Endothelial cell of umbilical vein (primary cell): ENCODE data around the gene CACNA1C. TPM values are rescaled to one million over a fixed set of nuclear protein-coding genes. Genes with fewer than 3 reads are reported as not detected.

Source experiments
- BruUV-seq: library from RNA; stranded (reverse); fragments of 400-500 nt; replicated peaks from 2 replicates; lab custom pipeline; 2021; lab: Mats Ljungman, UMichigan
- CTCF ChIA-PET: fragments of 300-600, 350-600 bp; sonication (Branson Sonifier 250); formaldehyde crosslinking; loops from one replicate; lab custom pipeline; 2021; ENCODE audit warnings: antibody characterized with exemption, inconsistent platforms; lab: Charles Lee
- POLR2A ChIA-PET: fragments of 300-600, 350-600 bp; sonication (Branson Sonifier 250); formaldehyde crosslinking; loops from one replicate; lab custom pipeline; 2021; ENCODE audit warnings: antibody characterized with exemption, inconsistent platforms; lab: Charles Lee
- DNase-seq: peaks from one replicate; pipeline ENCODE4 v3.0.0-alpha.2; 2011; ENCODE audit warnings: low read depth, low spot score
- FAIRE-seq: peaks from 2 replicates; lab custom pipeline; 2011; peaks lifted over from hg19 to GRCh38; lab: Jason Lieb, UNC
- H2AFZ ChIP-seq: 2 replicates; pipeline ENCODE4 v1.6.0; 2012; ENCODE audit warnings: low read depth, low read length, control low read depth, inconsistent platforms
- H3K27ac ChIP-seq: 2 replicates; pipeline ENCODE4 v1.5.1; 2011; ENCODE audit warnings: low read depth, mild to moderate bottlenecking, control low read depth, low read length, moderate library complexity; ENCODE audit not compliant: insufficient read depth
- H3K27me3 ChIP-seq, 2 experiments: 2 replicates each; pipeline versions ENCODE4 v1.6.0 to v1.6.1; 2011; ENCODE audit warnings: low read length in 2 of 2, mixed read lengths in 1 of 2; ENCODE audit not compliant: control insufficient read depth in 2 of 2, insufficient read depth in 2 of 2
- H3K36me3 ChIP-seq, 2 experiments: 2 replicates in 1 of 2; 3 replicates in 1 of 2; pipeline ENCODE4 v1.5.1; 2011; ENCODE audit warnings: low read length in 2 of 2, mild to moderate bottlenecking in 1 of 2, moderate library complexity in 1 of 2; ENCODE audit not compliant: control insufficient read depth in 2 of 2, insufficient read depth in 2 of 2; ENCODE audit errors: extremely low read depth in 1 of 2
- H3K4me1 ChIP-seq: 3 replicates; pipeline ENCODE4 v1.5.1; 2011; ENCODE audit warnings: mild to moderate bottlenecking, low read length; ENCODE audit not compliant: control insufficient read depth, insufficient read depth; ENCODE audit errors: extremely low read depth
- H3K4me2 ChIP-seq: 2 replicates; pipeline ENCODE4 v1.6.1; 2011; ENCODE audit warnings: low read length, control low read depth, mixed read lengths; ENCODE audit not compliant: insufficient read depth
- H3K4me3 ChIP-seq, 3 experiments: fragments of 200-600 bp in 1 of 3; sonication (generic), shearing (Covaris generic) in 1 of 3; replicated peaks in 1 of 3; 2 replicates each; pipeline ENCODE4 v1.5.1; 2011 to 2016; ENCODE audit warnings: control low read depth in 3 of 3, low read length in 3 of 3, mild to moderate bottlenecking in 2 of 3, inconsistent platforms in 1 of 3, low read depth in 1 of 3, moderate library complexity in 1 of 3; ENCODE audit not compliant: insufficient read depth in 1 of 3
- H3K79me2 ChIP-seq: 2 replicates; pipeline ENCODE4 v1.6.0; 2012; ENCODE audit warnings: low read length, inconsistent platforms; ENCODE audit not compliant: control insufficient read depth, insufficient read depth
- H3K9ac ChIP-seq: replicated peaks from 2 replicates; pipeline ENCODE3; 2011; ENCODE audit warnings: low read length, control low read depth; ENCODE audit not compliant: insufficient read depth; ENCODE audit errors: extremely low read depth
- H3K9me1 ChIP-seq: replicated peaks from 3 replicates; pipeline ENCODE4 v1.6.0; 2011; ENCODE audit warnings: mild to moderate bottlenecking, low read length; ENCODE audit not compliant: control insufficient read depth, insufficient read depth; ENCODE audit errors: extremely low read depth
- H3K9me3 ChIP-seq: replicated peaks from 2 replicates; pipeline ENCODE4 v1.5.1; 2012; ENCODE audit warnings: low read length, inconsistent platforms; ENCODE audit not compliant: control insufficient read depth, insufficient read depth
- H4K20me1 ChIP-seq: replicated peaks from 2 replicates; pipeline ENCODE3; 2011; ENCODE audit warnings: mild to moderate bottlenecking, low read length; ENCODE audit not compliant: control insufficient read depth, insufficient read depth; ENCODE audit errors: extremely low read depth
- CTCF ChIP-seq, 2 donors: IDR thresholded peaks; 1 replicate in 1 of 2; 2 replicates in 1 of 2; pipeline ENCODE4 v1.5.1; 2011; ENCODE audit warnings: low read length in 2 of 2, mild to moderate bottlenecking in 2 of 2, moderate library complexity in 2 of 2, control low read depth in 1 of 2, inconsistent platforms in 1 of 2, low read depth in 1 of 2; ENCODE audit not compliant: insufficient read depth in 1 of 2; ENCODE audit errors: extremely low read depth in 1 of 2
- EZH2 ChIP-seq: IDR thresholded peaks from 2 replicates; pipeline ENCODE4 v1.6.1; 2012; ENCODE audit warnings: borderline replicate concordance, low read depth, mild to moderate bottlenecking, moderate library complexity, low read length, inconsistent platforms; ENCODE audit not compliant: severe bottlenecking
- FOS ChIP-seq: IDR thresholded peaks from 2 replicates; pipeline ENCODE4 v1.6.1; 2011; ENCODE audit warnings: mild to moderate bottlenecking, low read length, moderate library complexity, borderline replicate concordance; ENCODE audit not compliant: insufficient read depth
- GATA2 ChIP-seq: IDR thresholded peaks from 2 replicates; pipeline ENCODE4 v1.7.0; 2011; ENCODE audit warnings: low read depth, mild to moderate bottlenecking, moderate library complexity, mixed read lengths, low read length; ENCODE audit not compliant: insufficient read length, insufficient read depth
- JUN ChIP-seq: IDR thresholded peaks from 2 replicates; pipeline ENCODE4 v1.6.1; 2011; ENCODE audit warnings: borderline replicate concordance, low read depth; ENCODE audit not compliant: insufficient read length, insufficient read depth
- MAX ChIP-seq: IDR thresholded peaks from 2 replicates; pipeline ENCODE4 v1.6.1; 2011; ENCODE audit not compliant: insufficient read depth, insufficient read length
- MYC ChIP-seq: IDR thresholded peaks from one replicate; pipeline ENCODE4 v1.6.1; 2011; ENCODE audit warnings: mild to moderate bottlenecking, low read depth, low read length
- POLR2A ChIP-seq: IDR thresholded peaks from 2 replicates; pipeline ENCODE4 v1.6.1; 2012; ENCODE audit warnings: low read depth, mild to moderate bottlenecking, control low read depth, low read length
- POLR2AphosphoS5 ChIP-seq: IDR thresholded peaks from 2 replicates; pipeline ENCODE4 v1.6.1; 2012; ENCODE audit warnings: low read depth, mild to moderate bottlenecking, control low read depth, low read length, moderate library complexity; ENCODE audit not compliant: insufficient read depth
- dilution Hi-C: fragments of 300-500 bp; cut with MboI; formaldehyde crosslinking; loops from one replicate; pipeline ENCODE4 v1.15.0; 2019; ENCODE audit warnings: low sequenced_read_pairs; ENCODE audit not compliant: extremely low pct_ligation_motif_present
- intact Hi-C: fragments of 100-400 bp; cut with micrococcal nuclease; formaldehyde crosslinking; loops from one replicate; pipeline ENCODE4 v1.10.0; 2022
- polyA plus RNA-seq, 4 experiments: library from polyadenylated mRNA; depleted of rRNA in 3 of 4; stranded (reverse) in 3 of 4; unstranded in 1 of 4; fragments of >200 nt; gene quantifications; 2 replicates each; pipeline versions ENCODE4 v1.2.1 to v1.2.3, GENCODE V29; 2011 to 2012; ENCODE audit warnings: missing spikeins in 1 of 4
- total RNA-seq: library from RNA; stranded (reverse); gene quantifications from 2 replicates; pipeline ENCODE4 v1.2.3, GENCODE V29; 2021

Gene CACNA1C
- total and polyA plus RNA-seq, 2 donors (not counting 3 experiments of a cell fraction or from before 2014, with no cell fraction given), result not detected

GRCh38 chr12:2224961-2225360 is 172.2 kb downstream of the CACNA1C start:
- Histone ChIP-seq H3K4me1 (no peaks in the 10 kb centered on the region), H4K20me1 (no peaks in the 10 kb centered on the region), H3K36me3 (no peaks in the 10 kb centered on the region), H3K9ac (no peak overlapping the region), H3K9me3 (no peaks in the 10 kb centered on the region), H3K79me2 (no peaks in the 10 kb centered on the region), H2AFZ (no peak overlapping the region), H3K4me2 (no peak overlapping the region), H3K4me3 (no peak overlapping the region), H3K27me3 (no peaks in the 10 kb centered on the region), H3K27ac (no peak overlapping the region), H3K9me1 (no peaks in the 10 kb centered on the region)
- no peak for DNase-seq
- FAIRE-seq, result no peak
- intact Hi-C loops (no loop called here), dilution Hi-C loops (no loop called here)
- ChIA-PET CTCF (no interaction called here), POLR2A (no interaction called here)
- no peak for TF ChIP-seq FOS
- no peak for TF ChIP-seq POLR2A
- TF ChIP-seq JUN, result no peak
- TF ChIP-seq POLR2AphosphoS5, result no peak
- no peak for TF ChIP-seq EZH2
- no peak for TF ChIP-seq MAX
- TF ChIP-seq MYC, result no peak
- TF ChIP-seq CTCF (IDR thresholded peaks at IDR 0.05; ENCODE audit: extremely low read depth in 1 of 2, insufficient read depth in 1 of 2, low read depth in 1 of 2, low read length in 2 of 2), result no peak
- no peak for TF ChIP-seq GATA2
- BruUV-seq, result no TSS peak
